NK-92 (cell line): Measurements from ENCODE around the gene TC2N.
"Not testable (repeated sequence)": the region's sequence is repeated elsewhere in the genome, so short reads cannot be mapped to it uniquely, and the experiment has no call there.

Source experiments
- DNase-seq: peaks from one replicate; lab custom pipeline; 2025; ENCODE audit not compliant: unreplicated experiment; lab: John Stamatoyannopoulos, UW

The TC2N gene

DNA sequence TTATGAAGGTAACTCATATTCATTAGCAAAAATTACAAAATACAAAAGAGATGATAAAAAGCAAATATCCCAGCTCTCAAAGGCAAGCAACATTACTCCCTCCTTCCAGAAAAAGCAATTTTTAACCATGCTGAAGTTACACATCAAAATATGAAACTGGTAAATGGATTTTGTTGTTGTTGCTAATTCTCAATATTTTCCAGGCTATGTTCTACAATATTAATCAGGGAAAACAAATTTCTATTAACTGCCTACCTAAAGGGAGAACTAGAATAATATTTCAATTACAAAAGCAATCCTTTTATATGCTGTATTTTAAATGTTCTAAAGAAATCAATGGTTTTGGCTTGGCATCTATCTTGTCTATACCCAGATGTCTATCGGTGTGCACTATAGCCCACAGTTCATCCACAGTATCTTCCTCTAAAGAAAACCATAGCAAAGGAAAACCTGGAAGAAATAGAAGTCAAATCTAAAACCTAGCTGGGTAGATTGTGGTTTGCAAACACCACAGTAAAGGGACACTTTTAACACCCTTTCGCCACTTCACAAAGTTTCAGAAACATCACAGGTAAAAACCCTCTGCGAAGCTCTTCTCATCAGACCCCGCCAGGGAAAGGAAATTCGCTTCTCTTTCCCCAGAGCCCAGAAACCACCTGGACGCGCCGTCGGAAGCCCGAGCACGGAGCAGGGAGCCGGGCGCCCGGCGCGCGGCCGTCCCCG, 32.0 kb downstream of the TC2N start:
- DNase-seq: no peak

DNA sequence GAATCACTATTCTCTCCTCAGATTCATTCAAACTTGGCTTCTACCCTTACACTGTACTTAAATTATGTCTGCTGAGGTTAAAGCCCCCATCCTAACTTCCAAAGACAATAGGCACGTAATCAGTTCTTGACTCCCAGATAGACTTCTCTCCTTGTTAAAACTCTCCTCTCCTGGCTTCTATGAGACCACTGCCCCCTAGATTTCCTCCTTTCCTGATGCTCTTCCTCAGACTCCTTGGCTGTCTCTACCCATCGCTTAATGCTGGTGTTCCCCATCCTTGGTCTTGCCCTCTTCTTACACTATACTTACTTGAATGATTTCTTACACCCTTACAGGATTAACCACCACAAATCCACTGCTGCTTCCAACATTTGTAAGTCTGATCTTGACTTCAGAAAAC, 32.8 kb downstream of the TC2N start:
- DNase-seq: no peak

DNA sequence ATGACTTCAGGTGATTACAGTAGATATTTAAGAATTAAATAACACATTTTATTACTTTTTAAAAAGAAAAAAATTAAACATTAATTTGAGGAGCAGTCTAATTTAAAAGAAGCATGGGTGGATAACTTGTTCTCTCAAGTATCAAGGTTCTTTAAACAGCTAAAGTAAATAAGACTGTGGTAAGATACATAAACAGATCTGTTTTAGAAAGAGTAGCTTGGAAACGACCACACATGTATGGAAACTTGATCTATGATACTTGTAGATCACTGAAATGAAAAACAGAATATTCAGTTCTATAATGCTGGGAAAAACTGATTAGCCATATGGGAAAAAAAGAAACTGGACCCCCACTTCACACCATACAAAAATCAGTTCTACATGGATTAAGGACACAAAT, 36.0 kb downstream of the TC2N start:
- no peak for DNase-seq

DNA sequence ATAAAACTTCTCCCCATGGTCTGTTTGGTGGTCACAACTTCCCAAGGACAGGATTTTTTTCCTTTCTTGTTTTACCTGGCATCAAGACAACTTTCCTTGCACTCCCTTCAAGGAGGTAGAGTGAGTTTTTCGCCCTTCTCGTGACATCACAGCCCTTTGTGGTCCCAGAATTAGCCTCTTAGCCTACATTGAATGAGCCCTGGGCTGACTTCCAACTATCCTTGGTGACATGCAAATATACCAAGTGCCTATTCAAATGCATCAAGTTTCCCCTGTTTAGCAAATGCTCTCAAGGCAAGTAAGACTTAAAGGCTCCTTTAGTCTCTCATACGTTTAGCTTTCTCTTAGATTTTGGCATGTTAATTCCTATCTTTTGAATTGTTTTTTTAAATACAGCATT, 36.6 kb downstream of the TC2N start:
- no peak for DNase-seq

DNA sequence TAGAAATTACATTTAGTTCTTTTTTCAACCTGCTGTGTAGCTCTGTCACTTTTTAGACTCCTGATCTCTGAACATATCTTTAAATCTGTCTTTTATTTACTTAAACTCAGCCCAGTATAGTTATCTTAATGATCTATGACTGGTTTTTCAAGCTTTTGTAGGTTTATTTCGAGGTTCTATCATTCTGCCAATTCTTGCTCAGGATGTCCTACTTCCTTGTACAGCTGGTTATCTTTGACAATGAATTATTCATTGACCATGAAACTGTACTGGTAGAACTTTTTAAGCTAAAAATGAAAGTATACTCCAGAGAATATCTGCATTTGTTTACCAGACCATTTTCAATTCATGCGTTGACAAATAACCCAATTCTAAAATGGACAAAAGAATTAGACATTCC, 37.8 kb downstream of the TC2N start:
- DNase-seq: no peak

DNA sequence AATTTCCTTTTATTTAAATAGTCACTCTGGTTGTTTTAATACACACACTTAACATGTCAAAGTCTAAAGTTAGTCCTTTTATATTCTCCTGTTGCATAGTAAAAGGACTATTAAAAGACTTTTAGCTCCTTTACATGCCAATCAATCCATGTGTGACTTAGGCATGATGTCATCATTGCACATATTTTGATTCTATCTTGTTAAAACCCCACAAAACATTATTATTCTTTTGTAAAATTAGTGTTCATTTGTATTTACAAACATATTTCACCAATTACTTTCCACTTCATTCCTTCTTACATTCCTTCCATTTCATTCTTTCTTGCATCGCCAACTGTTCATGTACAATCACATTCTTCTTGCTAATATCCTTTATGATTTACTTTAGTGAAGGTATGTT, 39.6 kb downstream of the TC2N start:
- no peak for DNase-seq

DNA sequence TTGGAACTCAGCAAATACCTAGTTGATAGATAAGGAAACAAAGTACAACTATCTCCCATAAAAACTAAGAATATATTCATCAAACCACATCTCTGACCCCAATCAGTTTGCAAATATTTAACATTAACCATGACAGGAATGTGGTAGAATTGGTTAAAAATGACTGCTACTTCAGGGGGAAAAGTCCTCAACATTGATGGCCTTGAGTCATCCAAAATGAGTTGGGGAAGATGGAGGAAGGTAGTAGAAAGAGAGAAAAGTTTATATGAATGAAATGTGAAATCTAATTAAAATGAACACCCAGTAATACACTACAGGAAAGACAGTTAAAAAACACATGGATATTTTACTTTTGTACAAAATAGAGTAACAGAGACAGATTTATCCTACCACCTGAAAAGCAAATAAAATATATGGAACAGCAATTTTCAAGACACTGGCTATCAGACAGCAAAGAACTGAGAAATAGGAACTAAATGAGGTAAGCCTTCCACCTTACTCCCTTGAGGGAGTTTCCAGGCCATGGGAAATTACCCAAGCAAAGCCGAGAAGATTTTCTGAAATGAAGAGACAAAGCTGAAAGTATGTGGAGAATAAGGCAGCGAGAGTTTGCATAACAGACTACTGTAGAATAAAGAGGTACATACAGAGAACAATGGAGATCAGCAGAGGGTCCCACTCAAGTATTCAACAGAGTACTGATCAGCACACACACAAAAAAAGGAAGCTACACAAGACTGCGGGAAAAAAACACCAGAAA, 49.6 kb downstream of the TC2N start:
- no peak for DNase-seq

DNA sequence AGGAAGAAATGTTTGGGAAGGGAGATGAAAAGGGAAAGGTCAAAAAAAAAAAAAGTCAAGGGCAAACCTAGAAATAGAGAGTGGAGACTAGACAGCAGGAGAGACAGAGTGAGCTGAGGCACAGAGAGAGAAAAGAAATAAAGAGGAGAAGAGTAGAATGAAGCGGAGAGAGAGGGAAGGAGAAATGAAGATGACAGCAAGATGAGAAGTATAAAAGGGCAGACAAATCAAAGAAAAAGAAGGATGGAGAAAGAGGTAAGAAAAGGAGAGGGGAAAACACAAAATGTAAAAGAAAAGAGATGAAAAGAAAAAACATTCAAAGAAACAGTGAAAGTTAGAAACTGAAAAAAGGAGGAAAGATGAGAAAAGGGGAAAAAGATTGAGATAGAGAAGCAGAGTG, 53.0 kb downstream of the TC2N start:
- no peak for DNase-seq

DNA sequence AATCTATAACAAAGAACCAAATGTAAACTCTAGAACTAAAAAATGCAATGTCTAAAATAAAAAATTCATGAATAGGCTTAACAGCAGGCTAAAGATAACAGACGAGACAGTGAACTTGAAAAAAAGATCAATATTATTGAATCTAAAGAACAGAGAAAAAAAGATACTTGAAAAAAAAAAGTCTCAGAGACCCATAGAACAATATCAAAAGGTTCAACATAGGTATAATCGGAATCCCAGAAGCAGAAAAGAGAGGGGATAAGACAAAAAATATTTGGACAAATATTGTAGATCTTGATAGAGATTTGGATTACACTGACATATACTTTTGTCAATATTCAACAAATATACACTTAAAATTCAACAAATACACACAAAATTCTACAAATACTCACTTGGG, 56.6 kb downstream of the TC2N start:
- no peak for DNase-seq

DNA sequence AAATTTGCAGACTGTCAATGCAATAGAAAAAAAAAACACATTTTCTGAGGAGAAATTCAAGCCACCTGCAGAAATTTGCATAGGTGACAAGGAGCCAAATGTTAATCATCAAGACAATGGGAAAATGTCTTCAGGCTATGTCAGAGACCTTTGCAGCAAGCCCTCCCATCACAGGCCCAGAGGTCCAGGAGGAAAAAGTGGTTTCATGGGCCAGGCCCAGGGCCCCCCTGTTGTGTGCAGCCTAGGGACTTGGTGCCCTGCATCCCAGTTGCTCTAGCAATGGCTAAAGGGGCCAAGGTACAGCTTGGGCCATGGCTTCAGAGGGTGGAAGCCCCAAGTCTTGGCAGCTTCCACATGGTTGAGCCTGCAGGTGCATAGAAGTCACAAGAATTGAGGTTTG, 60.6 kb downstream of the TC2N start:
- DNase-seq: no peak

DNA sequence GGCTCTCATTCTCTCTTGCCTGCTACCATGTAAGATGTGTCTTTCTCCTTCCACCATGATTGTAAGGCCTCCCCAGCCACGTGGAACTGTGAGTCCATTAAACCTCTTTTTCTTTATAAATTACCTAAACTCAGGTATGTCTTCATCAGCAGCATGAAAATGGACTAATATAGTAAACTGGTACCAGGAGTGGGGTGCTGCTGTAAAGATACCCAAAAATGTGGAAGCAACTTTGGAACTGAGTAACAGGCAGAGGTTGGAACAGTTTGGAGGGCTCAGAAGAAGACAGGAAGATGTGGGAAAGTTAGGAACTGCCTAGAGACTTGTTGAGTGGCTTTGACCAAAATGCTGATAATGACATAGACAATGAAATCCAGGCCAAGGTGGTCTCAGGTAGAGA, 61.2 kb downstream of the TC2N start:
- DNase-seq: not testable (repeated sequence)

DNA sequence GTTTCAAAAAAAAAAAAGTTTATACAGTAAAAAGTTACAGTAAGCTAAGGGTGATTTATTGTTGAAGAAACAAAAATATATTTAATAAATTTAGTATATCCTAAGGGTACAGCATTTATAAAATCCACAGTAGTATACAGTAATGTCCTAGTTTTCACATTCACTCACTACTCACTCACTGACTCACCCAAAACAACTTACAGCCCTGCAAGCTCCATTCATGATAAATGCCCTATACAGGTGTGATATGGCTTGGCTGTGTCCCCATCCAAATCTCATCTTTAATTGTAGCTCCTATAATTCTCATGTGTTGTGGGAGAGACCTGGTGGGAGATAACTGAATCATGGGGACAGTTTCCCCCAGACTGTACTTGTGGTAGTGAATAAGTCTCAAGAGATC, 61.7 kb downstream of the TC2N start:
- DNase-seq: no peak

DNA sequence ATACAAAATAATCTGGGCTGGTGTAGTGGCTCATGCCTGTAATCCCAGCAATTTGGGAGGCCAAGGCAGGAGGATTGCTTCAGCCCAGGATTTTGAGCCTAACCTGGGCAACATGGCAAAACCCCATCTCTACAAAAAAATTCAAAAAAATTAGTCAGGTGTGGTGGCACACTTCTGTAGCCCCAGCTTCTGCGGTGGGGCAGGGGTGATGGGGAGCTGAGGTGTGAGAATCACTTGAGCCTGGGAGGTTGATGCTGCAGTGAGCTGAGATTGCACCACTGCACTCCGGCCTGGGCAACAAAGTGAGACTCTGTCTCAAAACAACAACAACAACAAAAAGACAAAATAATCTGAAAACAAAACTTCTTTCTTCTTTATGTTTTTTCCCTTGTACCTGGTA, 66.0 kb downstream of the TC2N start:
- DNase-seq: no peak

DNA sequence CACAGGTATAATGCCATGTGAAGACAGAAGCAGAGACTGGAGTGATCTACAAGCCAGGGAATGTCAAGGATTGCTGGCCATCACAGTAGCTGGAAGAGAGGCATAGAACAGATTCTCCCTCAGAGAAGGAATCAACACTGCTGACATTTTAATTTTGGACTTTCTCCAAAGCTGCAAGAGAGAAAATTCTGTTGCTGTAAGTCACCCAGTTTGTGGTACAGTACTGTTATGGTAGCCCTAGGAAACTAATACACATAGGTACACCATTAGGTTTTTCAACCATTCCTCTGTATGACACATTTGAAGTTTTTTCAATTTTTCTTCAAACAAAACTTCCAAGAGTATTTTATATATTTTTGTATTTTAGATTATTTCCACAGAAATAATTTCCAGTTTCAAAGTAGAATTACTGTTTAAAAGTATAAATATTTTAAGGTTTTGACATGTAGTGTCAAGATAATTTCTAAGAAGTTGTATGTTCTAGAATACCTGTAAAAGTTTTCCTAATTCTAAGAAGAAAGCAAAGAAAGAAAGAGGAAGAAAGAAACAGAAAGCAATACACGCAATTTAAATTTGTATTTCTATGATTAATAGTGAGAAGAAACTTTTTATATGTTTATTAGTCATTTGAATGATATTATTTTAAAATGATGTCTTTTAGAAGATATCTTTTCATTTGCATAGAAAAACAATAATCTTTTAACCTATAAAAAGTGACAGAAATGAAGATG, 70.6 kb downstream of the TC2N start:
- no peak for DNase-seq

DNA sequence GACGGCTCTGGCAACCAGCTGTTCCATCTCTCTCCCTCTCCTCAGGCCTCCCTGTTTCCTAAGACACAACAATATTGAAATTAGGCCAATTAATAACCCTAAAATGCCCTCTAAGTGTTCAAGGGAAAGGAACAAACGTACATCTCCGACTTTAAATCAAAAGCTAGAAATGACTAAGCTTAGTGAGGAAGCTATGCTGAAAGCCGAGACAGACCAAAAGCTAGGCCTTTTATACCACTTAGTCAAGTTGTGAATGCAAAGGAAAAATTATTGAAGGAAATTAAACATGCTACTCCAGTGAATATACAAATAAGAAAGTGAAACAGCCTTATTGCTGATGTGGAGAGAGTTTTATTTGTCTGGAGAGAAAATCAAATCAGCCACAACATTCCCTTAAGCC, 73.6 kb downstream of the TC2N start:
- no peak for DNase-seq

DNA sequence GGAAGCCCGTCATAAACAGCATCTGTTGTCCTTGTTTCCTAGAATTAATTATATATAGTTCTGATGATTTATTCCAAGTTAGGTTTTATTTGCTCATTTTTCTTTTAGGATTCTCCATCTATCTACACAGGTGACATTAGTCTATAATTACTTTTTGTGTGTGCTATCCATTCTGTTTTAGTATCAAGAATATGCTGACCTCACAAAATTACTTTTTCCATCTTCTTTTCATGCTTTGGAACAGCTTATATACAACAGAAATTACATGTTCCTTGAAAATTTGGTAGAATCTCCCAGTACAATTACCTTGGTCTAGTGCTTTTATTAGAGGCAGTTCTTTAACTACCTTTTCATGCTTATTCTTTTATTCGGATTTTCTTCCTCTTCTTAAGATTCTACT, 81.1 kb downstream of the TC2N start:
- no peak for DNase-seq

DNA sequence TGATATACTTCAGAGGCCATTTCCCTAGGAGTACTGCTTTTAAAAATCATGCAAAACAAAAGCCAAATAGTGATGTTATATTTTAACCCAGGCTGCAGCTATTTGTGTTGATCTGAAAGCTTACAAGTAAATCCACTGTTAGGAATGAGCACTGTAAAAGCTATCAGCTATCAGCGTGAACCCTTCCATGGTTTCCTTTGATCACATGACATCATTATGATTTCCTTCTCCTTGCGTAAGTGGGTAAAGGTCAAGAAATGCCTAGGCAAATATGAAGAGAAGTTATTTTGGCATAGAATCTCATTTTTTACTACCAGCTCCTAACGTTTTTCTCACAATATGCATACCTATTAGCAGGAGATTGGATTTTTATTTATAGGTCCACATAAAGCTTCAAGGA, 86.9 kb downstream of the TC2N start:
- no peak for DNase-seq

DNA sequence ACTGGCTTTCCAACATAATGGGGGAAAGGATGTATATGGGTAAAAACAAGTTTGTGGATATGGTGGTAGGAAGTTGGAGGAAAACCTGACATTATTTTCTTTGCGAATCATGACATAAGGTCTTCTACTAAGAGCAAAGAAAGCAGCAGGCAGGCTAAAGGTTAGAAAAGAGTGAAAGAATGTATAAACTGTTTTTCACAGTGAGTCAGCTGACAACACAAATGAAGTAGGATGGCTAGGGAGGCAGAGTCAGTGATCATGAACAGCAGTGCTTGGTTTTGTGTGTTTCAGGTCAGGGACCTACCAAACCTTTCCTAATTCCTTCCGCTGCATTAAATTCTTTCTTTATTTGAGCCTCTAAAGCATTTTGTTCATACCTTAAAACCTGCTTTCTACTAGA, 89.1 kb downstream of the TC2N start:
- DNase-seq: no peak

DNA sequence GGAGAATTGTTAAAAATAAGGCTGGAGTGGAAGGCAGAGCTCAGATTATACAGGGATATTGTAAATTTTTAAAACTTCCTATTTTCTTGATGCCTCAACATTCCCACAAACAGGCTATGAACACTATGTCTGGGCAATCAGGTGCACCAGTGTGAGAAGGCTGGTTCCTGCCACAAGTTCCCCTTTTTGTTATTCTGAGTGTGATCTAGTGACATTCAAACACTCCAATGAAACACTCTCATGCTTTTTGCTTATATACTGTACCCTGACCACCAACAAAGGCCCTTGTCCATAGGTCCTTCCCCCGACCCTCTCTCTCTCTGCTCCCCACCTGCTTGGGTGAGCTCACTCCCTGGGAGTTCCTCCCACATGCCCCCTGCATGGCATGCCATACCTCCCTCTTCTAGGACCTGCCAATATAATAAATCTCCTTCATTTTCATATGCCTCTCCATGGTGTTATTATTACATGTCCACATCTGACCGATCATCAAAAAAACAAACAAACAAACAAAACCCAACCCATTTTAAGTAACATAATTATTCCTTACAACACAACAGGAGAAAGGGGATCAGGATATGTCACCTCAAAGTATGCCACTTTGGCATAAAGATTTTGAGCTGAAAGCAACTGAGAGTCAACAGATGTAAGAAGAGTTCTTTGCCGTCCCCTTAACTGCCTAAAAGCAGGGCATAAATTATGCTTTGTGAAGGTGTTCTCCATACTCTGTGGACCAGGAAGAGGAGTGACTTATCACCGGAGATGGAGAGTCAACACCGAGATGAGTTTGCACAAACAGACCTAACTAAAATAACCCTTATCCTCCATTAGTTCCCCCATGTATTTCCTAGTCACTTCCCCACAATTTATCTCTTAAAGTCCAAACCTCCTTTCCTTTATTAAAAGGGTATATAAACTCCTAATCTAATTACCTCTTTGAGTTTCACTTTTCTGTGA, 92.9 kb downstream of the TC2N start:
- no peak for DNase-seq

DNA sequence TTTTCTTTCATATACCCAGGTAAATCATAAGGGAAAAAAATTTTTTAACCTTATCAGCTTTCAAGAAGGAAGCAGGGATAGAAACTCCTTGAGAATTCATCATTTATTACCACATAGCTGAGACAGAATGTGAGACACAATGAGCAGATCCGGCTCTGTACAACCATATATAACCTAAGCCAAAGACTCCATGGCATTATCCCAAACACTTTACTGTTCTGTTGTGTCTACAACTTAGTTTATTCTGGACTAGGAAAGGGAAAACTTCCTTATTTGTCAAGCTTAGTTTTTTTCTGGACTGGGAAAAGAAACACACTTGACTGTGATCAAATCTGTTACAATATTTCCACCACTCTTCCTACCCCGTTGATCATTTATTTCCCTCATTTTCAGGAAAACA, 97.2 kb downstream of the TC2N start:
- DNase-seq: no peak
